Endothelial cell (in vitro differentiated cells): ENCODE data around the gene RPL27. TPM values are rescaled to one million over a fixed set of nuclear protein-coding genes. Genes with fewer than 3 reads are reported as not detected.

ENCODE experiments used
- DNase-seq: peaks from one replicate; pipeline ENCODE4 v3.0.0; 2021; ENCODE audit warnings: low spot score
- H3K27ac Mint-ChIP-seq: one replicate; pipeline ENCODE4 v1.8.0; 2021; ENCODE audit warnings: mixed read lengths, inconsistent platforms; ENCODE audit not compliant: unreplicated experiment
- H3K27me3 Mint-ChIP-seq: one replicate; pipeline ENCODE4 v1.8.0; 2021; ENCODE audit warnings: mild to moderate bottlenecking, moderate library complexity, mixed read lengths, inconsistent platforms; ENCODE audit not compliant: unreplicated experiment
- H3K36me3 Mint-ChIP-seq: one replicate; pipeline ENCODE4 v1.8.0; 2021; ENCODE audit warnings: mild to moderate bottlenecking, low read depth, mixed read lengths, inconsistent platforms; ENCODE audit not compliant: unreplicated experiment
- H3K4me1 Mint-ChIP-seq: one replicate; pipeline ENCODE4 v1.8.0; 2021; ENCODE audit warnings: mild to moderate bottlenecking, mixed read lengths, inconsistent platforms; ENCODE audit not compliant: unreplicated experiment
- H3K4me3 Mint-ChIP-seq: one replicate; pipeline ENCODE4 v1.8.0; 2021; ENCODE audit warnings: mild to moderate bottlenecking, mixed read lengths, inconsistent platforms; ENCODE audit not compliant: unreplicated experiment
- H3K9me3 Mint-ChIP-seq: one replicate; pipeline ENCODE4 v1.8.0; 2021; ENCODE audit warnings: mixed read lengths, inconsistent platforms; ENCODE audit not compliant: unreplicated experiment
- CTCF ChIP-seq: fragments of 200-600 bp; sonication (generic); IDR thresholded peaks from one replicate; pipeline ENCODE4 v1.5.0; 2021; ENCODE audit warnings: antibody characterized with exemption; ENCODE audit not compliant: unreplicated experiment
- total RNA-seq: library from RNA; stranded (reverse); fragmentation: NEBNext Ultra II Directional; extraction: Animal tissue kit (Norgen Biotek cat#: 25700); gene quantifications from one replicate; pipeline ENCODE4 v1.2.1, GENCODE V29; 2021; ENCODE audit not compliant: unreplicated experiment

The RPL27 gene
- total RNA-seq, 1 donor from 2014 or later = 1,237 TPM

- no peak for TF ChIP-seq CTCF
- peaks cover 26% of the 10 kb centered on the region for H3K36me3 Mint-ChIP-seq
- H3K4me1 Mint-ChIP-seq = peaks cover 49% of the 10 kb centered on the region
- H3K27me3 Mint-ChIP-seq = peaks cover 15% of the 10 kb centered on the region
- H3K27ac Mint-ChIP-seq = peak overlapping the region; percentile 84
- DNase-seq = no peak
- H3K4me3 Mint-ChIP-seq = peak overlapping the region; percentile 73
- H3K9me3 Mint-ChIP-seq = no peaks in the 10 kb centered on the region
Measured at GRCh38 chr17:43018932-43019331, 20.7 kb downstream of the RPL27 start.

- Mint-ChIP-seq H3K36me3 (peaks cover 26% of the 10 kb centered on the region), H3K4me1 (peaks cover 49% of the 10 kb centered on the region), H3K9me3 (no peaks in the 10 kb centered on the region), H3K27me3 (peaks cover 15% of the 10 kb centered on the region), H3K27ac (peak overlapping the region; percentile 97), H3K4me3 (peak overlapping the region; percentile 96)
- no peak for DNase-seq
- TF ChIP-seq CTCF = no peak
Measured at GRCh38 chr17:43019418-43019817, 21.2 kb downstream of the RPL27 start.

- peaks cover 45% of the 10 kb centered on the region for H3K4me1 Mint-ChIP-seq
- peak overlapping the region; percentile 97 for H3K27ac Mint-ChIP-seq
- H3K9me3 Mint-ChIP-seq = no peaks in the 10 kb centered on the region
- no peak for TF ChIP-seq CTCF
- peaks cover 19% of the 10 kb centered on the region for H3K36me3 Mint-ChIP-seq
- peak; percentile 42 for DNase-seq
- H3K27me3 Mint-ChIP-seq = peaks cover 15% of the 10 kb centered on the region
- H3K4me3 Mint-ChIP-seq = peak overlapping the region; percentile 96
Measured at GRCh38 chr17:43020030-43020621, 21.9 kb downstream of the RPL27 start.

GRCh38 chr17:43020789-43021740 is 22.8 kb downstream of the RPL27 start:
- no peaks in the 10 kb centered on the region for H3K9me3 Mint-ChIP-seq
- peak overlapping the region; percentile 97 for H3K27ac Mint-ChIP-seq
- peaks cover 36% of the 10 kb centered on the region for H3K4me1 Mint-ChIP-seq
- peaks cover 14% of the 10 kb centered on the region for H3K27me3 Mint-ChIP-seq
- no peak for TF ChIP-seq CTCF
- H3K4me3 Mint-ChIP-seq = peak overlapping the region; percentile 96
- peak; percentile 56 for DNase-seq
- H3K36me3 Mint-ChIP-seq = peaks cover 15% of the 10 kb centered on the region
